HCT116 (cell line): ENCODE measurements around the gene GNPTG. TPM values are rescaled to one million over a fixed set of nuclear protein-coding genes. Genes with fewer than 3 reads are reported as not detected.

Experiments used
- ATAC-seq: fragments of 200-7000 bp; cut with Tn5 transposase; 2 replicates; pipeline ENCODE4 v1.9.1; 2020; ENCODE audit warnings: mild to moderate bottlenecking, moderate library complexity
- BruUV-seq: library from RNA; stranded (reverse); fragments of 400-500 nt; replicated peaks from 2 replicates; lab custom pipeline; 2021; lab: Mats Ljungman, UMichigan
- CTCF ChIA-PET: fragments of 300-600 bp; sonication (Branson Sonifier 250); formaldehyde crosslinking; loops from one replicate; lab custom pipeline; 2021; ENCODE audit warnings: antibody characterized with exemption; lab: Charles Lee
- POLR2A ChIA-PET: fragments of 300-600, 350-600 bp; sonication (Branson Sonifier 250); formaldehyde crosslinking; loops from one replicate; lab custom pipeline; 2021; ENCODE audit warnings: antibody characterized with exemption; lab: Charles Lee
- RAD21 ChIA-PET, 2 experiments: fragments of 300-600 bp; sonication (Branson Sonifier 250); formaldehyde crosslinking; loops; one replicate each; lab custom pipeline; 2023; ENCODE audit warnings: low total read pairs in 2 of 2; ENCODE audit not compliant: uncharacterized antibody in 2 of 2, unreplicated experiment in 2 of 2, low non-redundant PET in 1 of 2; lab: Charles Lee
- DNase-seq: peaks from one replicate; pipeline ENCODE4 v3.0.0-alpha.2; 2010; ENCODE audit warnings: low read depth, low spot score
- H2AFZ ChIP-seq: fragments of 200-600 bp; shearing (Covaris generic), sonication (generic); 2 replicates; pipeline ENCODE4 v1.6.1; 2017; ENCODE audit warnings: low read depth, mixed run types, mixed read lengths, antibody characterized with exemption, low read length; ENCODE audit not compliant: poor library complexity, severe bottlenecking
- H3K27ac ChIP-seq: 2 replicates; pipeline ENCODE4 v1.5.1; 2012; ENCODE audit warnings: low read depth, low read length
- H3K27me3 ChIP-seq: fragments of 200-600 bp; sonication (generic); 2 replicates; pipeline ENCODE4 v1.6.1; 2016; ENCODE audit warnings: mixed run types, low read length, mixed read lengths; ENCODE audit not compliant: insufficient read depth
- H3K36me3 ChIP-seq, 2 experiments: fragments of 200-500 bp in 1 of 2; fragments of 200-600 bp in 1 of 2; sonication (Bioruptor generic) in 1 of 2; sonication (generic) in 1 of 2; 2 replicates each; pipeline versions ENCODE4 v1.5.1 to v1.6.1; 2014 to 2016; ENCODE audit warnings: low read length in 2 of 2, inconsistent platforms in 1 of 2, mixed read lengths in 1 of 2, mixed run types in 1 of 2; ENCODE audit not compliant: insufficient read depth in 2 of 2, control insufficient read depth in 1 of 2
- H3K4me1 ChIP-seq, 2 experiments: fragments of 200-600 bp in 1 of 2; sonication (generic) in 1 of 2; 2 replicates each; pipeline versions ENCODE4 v1.5.1 to v1.6.1; 2012 to 2017; ENCODE audit warnings: low read length in 2 of 2, inconsistent platforms in 1 of 2, mild to moderate bottlenecking in 1 of 2, mixed read lengths in 1 of 2, mixed run types in 1 of 2, moderate library complexity in 1 of 2; ENCODE audit not compliant: insufficient read depth in 2 of 2, control insufficient read depth in 1 of 2
- H3K4me2 ChIP-seq: fragments of 200-600 bp; sonication (generic); 2 replicates; pipeline ENCODE4 v1.6.1; 2017; ENCODE audit warnings: mixed run types, low read length, mixed read lengths
- H3K4me3 ChIP-seq, 2 experiments: fragments of 200-600 bp in 1 of 2; sonication (generic) in 1 of 2; replicated peaks in 1 of 2; 2 replicates each; pipeline ENCODE4 v1.5.1; 2011 to 2016; ENCODE audit warnings: low read length in 2 of 2, control low read depth in 1 of 2, low read depth in 1 of 2, mild to moderate bottlenecking in 1 of 2, mixed read lengths in 1 of 2, mixed run types in 1 of 2
- H3K79me2 ChIP-seq: fragments of 200-600 bp; sonication (generic); 2 replicates; pipeline ENCODE4 v1.6.1; 2017; ENCODE audit warnings: mild to moderate bottlenecking, mixed run types, low read length, moderate library complexity, mixed read lengths; ENCODE audit not compliant: insufficient read depth
- H3K9ac ChIP-seq: fragments of 200-600 bp; sonication (generic); 2 replicates; pipeline ENCODE4 v1.6.1; 2016; ENCODE audit warnings: low read length, mixed read lengths
- H3K9me2 ChIP-seq: fragments of 200-600 bp; sonication (generic), shearing (Covaris generic); 2 replicates; pipeline ENCODE4 v1.6.1; 2017; ENCODE audit warnings: mixed run types, mild to moderate bottlenecking, moderate library complexity; ENCODE audit not compliant: insufficient read depth
- H3K9me3 ChIP-seq, 2 experiments: fragments of 200-500 bp in 1 of 2; fragments of 200-600 bp in 1 of 2; sonication (Bioruptor generic) in 1 of 2; sonication (generic) in 1 of 2; 2 replicates each; pipeline ENCODE4 v1.6.1; 2014 to 2017; ENCODE audit warnings: low read length in 2 of 2, mixed read lengths in 2 of 2, inconsistent platforms in 1 of 2, low read depth in 1 of 2, mild to moderate bottlenecking in 1 of 2, mixed run types in 1 of 2, moderate library complexity in 1 of 2; ENCODE audit not compliant: control insufficient read depth in 1 of 2, insufficient read depth in 1 of 2
- H4K20me1 ChIP-seq: fragments of 200-600 bp; sonication (generic), shearing (Covaris generic); 2 replicates; pipeline ENCODE4 v1.6.1; 2017; ENCODE audit warnings: mixed run types, mild to moderate bottlenecking, moderate library complexity; ENCODE audit not compliant: insufficient read depth
- ATF3 ChIP-seq: IDR thresholded peaks from 2 replicates; pipeline ENCODE4 v1.6.1; 2012
- CBX3 ChIP-seq: IDR thresholded peaks from 2 replicates; pipeline ENCODE4 v1.6.1; 2012; ENCODE audit warnings: low read depth
- JUND ChIP-seq: IDR thresholded peaks from 2 replicates; pipeline ENCODE4 v1.6.1; 2012
- RAD21 ChIP-seq: IDR thresholded peaks from 2 replicates; pipeline ENCODE4 v1.6.1; 2012; ENCODE audit warnings: low read depth, mild to moderate bottlenecking
- SP1 ChIP-seq: IDR thresholded peaks from 2 replicates; pipeline ENCODE4 v1.6.1; 2012; ENCODE audit warnings: low read depth
- intact Hi-C: fragments of 100-400 bp; cut with micrococcal nuclease; formaldehyde crosslinking; loops from 2 replicates; pipeline ENCODE4 v1.10.0; 2022
- total RNA-seq: library from RNA; stranded (reverse); gene quantifications from one replicate; pipeline ENCODE4 v1.2.1, GENCODE V29; 2021; ENCODE audit not compliant: unreplicated experiment

Gene GNPTG
- total RNA-seq, 1 experiment from 2014 or later, result 35.2 TPM

DNA sequence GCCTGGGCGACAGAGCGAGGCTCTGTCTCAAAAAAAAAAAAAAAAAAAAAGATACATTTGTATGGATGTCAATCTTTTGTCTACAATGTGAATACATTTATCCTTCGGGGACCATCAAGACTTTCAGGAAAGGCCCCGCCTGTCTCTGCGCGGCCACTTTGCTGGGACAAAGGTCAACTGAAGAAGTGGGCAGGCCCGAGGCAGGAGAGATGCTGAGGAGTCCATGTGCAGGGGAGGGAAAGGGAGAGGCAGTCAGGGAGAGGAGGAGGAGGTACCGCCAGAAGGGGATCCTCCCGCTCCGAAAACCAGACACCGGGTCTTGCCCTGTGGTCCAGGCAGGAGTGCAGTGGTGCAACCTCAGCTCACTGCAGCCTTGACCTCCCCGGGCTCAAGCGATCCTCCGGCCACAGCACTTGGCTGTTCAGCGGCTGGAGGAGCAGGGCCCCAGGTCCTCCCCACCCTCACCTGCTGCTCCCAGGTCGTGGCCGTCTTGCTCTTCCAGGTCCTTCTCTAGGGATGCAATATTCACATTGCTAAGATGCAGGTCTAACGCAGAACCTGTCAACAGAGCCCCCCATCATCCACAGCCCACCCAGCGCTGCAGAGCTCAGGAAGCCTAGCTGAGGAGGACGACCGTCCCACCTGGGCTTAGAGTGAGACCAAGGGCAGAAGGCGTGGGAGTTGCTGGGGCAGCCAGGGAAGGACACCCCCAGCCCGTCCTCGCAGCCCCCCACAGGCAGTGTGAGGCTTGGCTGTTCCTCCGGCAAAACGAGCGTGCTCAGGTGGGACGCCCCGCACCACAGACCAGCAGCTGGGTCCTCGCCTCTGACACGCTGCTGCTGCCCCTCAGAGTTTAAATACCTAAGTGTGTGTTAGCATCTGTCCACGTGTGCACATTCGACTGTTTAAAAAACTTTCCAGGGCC, 19.6 kb downstream of the GNPTG start:
- intact Hi-C loops, result no loop called here
- DNase-seq, result no peak
- CTCF ChIA-PET, result interaction anchor here (1.2 kb wide), 1 partner anchor 7 kb away, joined by 3 read pairs; no protein-coding TSS in a partner anchor

DNA sequence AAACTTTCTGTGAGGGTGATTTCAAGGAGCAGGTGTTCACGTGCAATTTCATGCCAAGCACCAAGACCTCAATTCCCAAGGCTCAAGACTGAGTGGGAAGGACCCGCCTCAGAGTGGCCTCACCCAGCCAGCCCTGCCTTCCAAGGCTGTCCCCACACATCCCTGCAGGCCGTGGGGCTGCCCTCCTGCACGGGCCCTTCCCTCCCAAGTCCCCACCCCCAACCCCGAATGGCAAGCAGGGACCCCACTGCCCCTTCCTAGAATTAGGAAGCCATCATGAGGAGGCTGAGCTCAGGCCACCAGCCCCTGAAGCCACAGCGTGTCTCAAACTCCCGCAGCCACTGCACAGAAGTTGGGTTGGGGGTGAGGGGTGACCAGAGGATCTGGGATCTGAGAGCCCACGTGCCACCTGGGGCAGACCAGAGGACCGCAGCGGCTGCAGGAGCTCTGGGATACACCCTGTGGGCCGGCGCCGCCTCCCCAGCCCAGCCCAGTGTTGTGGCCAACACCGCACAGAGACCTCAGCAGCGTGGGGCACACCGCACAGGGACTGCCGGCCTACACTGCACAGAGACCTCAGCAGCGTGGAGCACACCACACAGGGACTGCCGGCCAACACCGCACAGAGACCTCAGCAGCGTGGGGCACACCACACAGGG, 20.7 kb downstream of the GNPTG start:
- BruUV-seq, result no TSS peak
- H3K27me3 ChIP-seq, result no peaks in the 10 kb centered on the region
- H3K9me3 ChIP-seq, result no peaks in the 10 kb centered on the region
- H3K79me2 ChIP-seq, result peaks cover 15% of the 10 kb centered on the region; the same call in 1 of the 2 replicates
- TF ChIP-seq CBX3, result no peak
- TF ChIP-seq SP1, result no peak
- ATAC-seq (no peak), DNase-seq (no peak)
- H3K9me2 ChIP-seq, result no peaks in the 10 kb centered on the region
- no peak overlapping the region for H3K27ac ChIP-seq
- H3K4me3 ChIP-seq, result no peak overlapping the region
- H3K4me2 ChIP-seq, result no peak overlapping the region
- no peaks in the 10 kb centered on the region for H4K20me1 ChIP-seq
- H3K9ac ChIP-seq, result no peak overlapping the region
- ChIA-PET POLR2A (no interaction called here), CTCF (interaction anchor here (1.2 kb wide), 1 partner anchor 9 kb away, joined by 3 read pairs; no protein-coding TSS in a partner anchor), RAD21 (interaction anchor here in 1 of 2 experiments (0.7 kb wide), 1 partner anchor 43 kb away, joined by 3 read pairs; no protein-coding TSS in a partner anchor)
- intact Hi-C loops, result no loop called here
- H3K4me1 ChIP-seq, result no peaks in the 10 kb centered on the region; a peak in 1 of 4 replicates
- H2AFZ ChIP-seq, result no peak overlapping the region
- peaks cover 0 to 13% of the 10 kb centered on the region in 2 experiments; a peak in 1 of 4 replicates for H3K36me3 ChIP-seq

More for the DNA sequence above, 19.6 kb downstream of the GNPTG start:
- Histone ChIP-seq H3K4me2 (no peak overlapping the region), H4K20me1 (no peaks in the 10 kb centered on the region), H3K27ac (no peak overlapping the region; the same call in 1 of the 2 replicates), H3K4me1 (no peaks in the 10 kb centered on the region), H2AFZ (no peak overlapping the region), H3K9ac (no peak overlapping the region), H3K79me2 (peaks cover 8% of the 10 kb centered on the region; the same call in 1 of the 2 replicates), H3K36me3 (peaks cover 6 to 13% of the 10 kb centered on the region in 2 experiments; a peak in 2 of 4 replicates), H3K9me2 (no peaks in the 10 kb centered on the region), H3K9me3 (no peaks in the 10 kb centered on the region), H3K4me3 (no peak overlapping the region), H3K27me3 (no peaks in the 10 kb centered on the region)
- RAD21 ChIA-PET, result no interaction called here
- ATAC-seq, result no peak
- no peak for TF ChIP-seq RAD21
- no peak for TF ChIP-seq CBX3
- TF ChIP-seq JUND, result no peak
- TF ChIP-seq ATF3, result no peak
- TF ChIP-seq SP1, result no peak
- no TSS peak for BruUV-seq
- POLR2A ChIA-PET, result no interaction called here
